A673 (cell line): ENCODE data around the gene RASSF1.

Source experiments
- EZH2 ChIP-seq: fragments of 200-600 bp; sonication (generic); IDR thresholded peaks from 2 replicates; pipeline ENCODE4 v1.6.1; 2017; ENCODE audit warnings: borderline replicate concordance, low read depth, mild to moderate bottlenecking, mixed read lengths, antibody characterized with exemption, low read length; ENCODE audit not compliant: poor library complexity, severe bottlenecking
- TF ChIP-seq, protein P1 (sequence below): fragments of 300-800, 200-600 bp; sonication (generic); conservative IDR thresholded peaks from 2 replicates; pipeline ENCODE4 v1.5.1; 2017; ENCODE audit warnings: low read depth, mild to moderate bottlenecking, antibody characterized with exemption, low read length, moderate library complexity, mixed read lengths

- TF ChIP-seq, protein P1, sequence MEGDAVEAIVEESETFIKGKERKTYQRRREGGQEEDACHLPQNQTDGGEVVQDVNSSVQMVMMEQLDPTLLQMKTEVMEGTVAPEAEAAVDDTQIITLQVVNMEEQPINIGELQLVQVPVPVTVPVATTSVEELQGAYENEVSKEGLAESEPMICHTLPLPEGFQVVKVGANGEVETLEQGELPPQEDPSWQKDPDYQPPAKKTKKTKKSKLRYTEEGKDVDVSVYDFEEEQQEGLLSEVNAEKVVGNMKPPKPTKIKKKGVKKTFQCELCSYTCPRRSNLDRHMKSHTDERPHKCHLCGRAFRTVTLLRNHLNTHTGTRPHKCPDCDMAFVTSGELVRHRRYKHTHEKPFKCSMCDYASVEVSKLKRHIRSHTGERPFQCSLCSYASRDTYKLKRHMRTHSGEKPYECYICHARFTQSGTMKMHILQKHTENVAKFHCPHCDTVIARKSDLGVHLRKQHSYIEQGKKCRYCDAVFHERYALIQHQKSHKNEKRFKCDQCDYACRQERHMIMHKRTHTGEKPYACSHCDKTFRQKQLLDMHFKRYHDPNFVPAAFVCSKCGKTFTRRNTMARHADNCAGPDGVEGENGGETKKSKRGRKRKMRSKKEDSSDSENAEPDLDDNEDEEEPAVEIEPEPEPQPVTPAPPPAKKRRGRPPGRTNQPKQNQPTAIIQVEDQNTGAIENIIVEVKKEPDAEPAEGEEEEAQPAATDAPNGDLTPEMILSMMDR, result no peak
- no peak for TF ChIP-seq EZH2
Measured at GRCh38 chr3:50341537-50341936, 901 bp upstream of the RASSF1 start.
